WTC11 (cell line): Measurements from ENCODE around the gene GOSR1.

ENCODE experiments used
- CREB1 ChIP-seq: sonication (generic); formaldehyde crosslinking; IDR thresholded peaks from 2 replicates; pipeline ENCODE4 v1.8.0; 2023; ENCODE audit warnings: mild to moderate bottlenecking, missing genetic modification reagents
- KAT7 ChIP-seq: sonication (generic); formaldehyde crosslinking; IDR thresholded peaks from 2 replicates; pipeline ENCODE4 v1.8.1; 2023; ENCODE audit warnings: missing genetic modification reagents, mild to moderate bottlenecking, borderline replicate concordance
- NR2C2 ChIP-seq: sonication (generic); formaldehyde crosslinking; IDR thresholded peaks from 2 replicates; pipeline ENCODE4 v1.8.0; 2022; ENCODE audit warnings: mild to moderate bottlenecking, missing genetic modification reagents
- RORB ChIP-seq: fragments of 250-450 bp; sonication (Bioruptor Pico); IDR thresholded peaks from 2 replicates; pipeline ENCODE4 v1.9.0; 2021; ENCODE audit warnings: mild to moderate bottlenecking
- SP1 ChIP-seq: sonication (generic); formaldehyde crosslinking; conservative IDR thresholded peaks from 2 replicates; pipeline ENCODE4 v1.8.1; 2022; ENCODE audit warnings: missing genetic modification reagents
- ZNF263 ChIP-seq: sonication (generic); formaldehyde crosslinking; IDR thresholded peaks from 2 replicates; pipeline ENCODE4 v1.8.1; 2022; ENCODE audit warnings: low read depth, mild to moderate bottlenecking, moderate library complexity, missing genetic modification reagents
- ZNF423 ChIP-seq: fragments of 250-450 bp; sonication (Bioruptor Pico); IDR thresholded peaks from 2 replicates; pipeline ENCODE4 v2.1.2; 2022; ENCODE audit warnings: mild to moderate bottlenecking, moderate library complexity
- TF ChIP-seq, protein P1 (sequence below): fragments of 200-600 bp; IDR thresholded peaks from 2 replicates; pipeline ENCODE4 v1.8.0; 2022; ENCODE audit warnings: antibody characterized with exemption
- TF ChIP-seq, protein P2 (sequence below): sonication (generic); formaldehyde crosslinking; IDR thresholded peaks from 2 replicates; pipeline ENCODE4 v1.8.1; 2023; ENCODE audit warnings: mild to moderate bottlenecking, moderate library complexity, missing genetic modification reagents

DNA sequence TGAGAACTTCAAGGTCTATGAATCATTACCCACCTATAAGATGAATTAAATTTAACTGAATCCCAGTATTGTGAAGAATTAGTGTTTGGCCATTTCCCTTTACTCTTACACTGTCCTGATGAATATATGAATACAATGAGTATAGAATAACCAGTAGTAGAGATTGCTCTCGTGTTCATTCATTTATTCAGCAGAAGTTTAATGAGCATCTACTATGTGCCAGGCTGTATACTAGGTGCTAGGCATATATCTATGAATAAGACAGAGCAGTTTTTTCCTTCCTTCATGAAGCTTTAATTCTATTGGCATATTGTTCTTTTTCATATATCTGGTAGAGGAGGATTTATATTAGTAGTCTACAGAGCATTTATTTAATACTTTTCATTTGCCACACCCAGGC is 6.0 kb downstream of the GOSR1 start:
- TF ChIP-seq, protein P1, sequence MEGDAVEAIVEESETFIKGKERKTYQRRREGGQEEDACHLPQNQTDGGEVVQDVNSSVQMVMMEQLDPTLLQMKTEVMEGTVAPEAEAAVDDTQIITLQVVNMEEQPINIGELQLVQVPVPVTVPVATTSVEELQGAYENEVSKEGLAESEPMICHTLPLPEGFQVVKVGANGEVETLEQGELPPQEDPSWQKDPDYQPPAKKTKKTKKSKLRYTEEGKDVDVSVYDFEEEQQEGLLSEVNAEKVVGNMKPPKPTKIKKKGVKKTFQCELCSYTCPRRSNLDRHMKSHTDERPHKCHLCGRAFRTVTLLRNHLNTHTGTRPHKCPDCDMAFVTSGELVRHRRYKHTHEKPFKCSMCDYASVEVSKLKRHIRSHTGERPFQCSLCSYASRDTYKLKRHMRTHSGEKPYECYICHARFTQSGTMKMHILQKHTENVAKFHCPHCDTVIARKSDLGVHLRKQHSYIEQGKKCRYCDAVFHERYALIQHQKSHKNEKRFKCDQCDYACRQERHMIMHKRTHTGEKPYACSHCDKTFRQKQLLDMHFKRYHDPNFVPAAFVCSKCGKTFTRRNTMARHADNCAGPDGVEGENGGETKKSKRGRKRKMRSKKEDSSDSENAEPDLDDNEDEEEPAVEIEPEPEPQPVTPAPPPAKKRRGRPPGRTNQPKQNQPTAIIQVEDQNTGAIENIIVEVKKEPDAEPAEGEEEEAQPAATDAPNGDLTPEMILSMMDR = no peak
- TF ChIP-seq NR2C2 (no peak), RORB (CRISPR knock-in tag) (no peak), ZNF263 (CRISPR knock-in tag) (no peak), CREB1 (no peak), KAT7 (CRISPR knock-in tag) (no peak), SP1 (CRISPR knock-in tag) (no peak), ZNF423 (CRISPR knock-in tag) (no peak)
- TF ChIP-seq, protein P2, sequence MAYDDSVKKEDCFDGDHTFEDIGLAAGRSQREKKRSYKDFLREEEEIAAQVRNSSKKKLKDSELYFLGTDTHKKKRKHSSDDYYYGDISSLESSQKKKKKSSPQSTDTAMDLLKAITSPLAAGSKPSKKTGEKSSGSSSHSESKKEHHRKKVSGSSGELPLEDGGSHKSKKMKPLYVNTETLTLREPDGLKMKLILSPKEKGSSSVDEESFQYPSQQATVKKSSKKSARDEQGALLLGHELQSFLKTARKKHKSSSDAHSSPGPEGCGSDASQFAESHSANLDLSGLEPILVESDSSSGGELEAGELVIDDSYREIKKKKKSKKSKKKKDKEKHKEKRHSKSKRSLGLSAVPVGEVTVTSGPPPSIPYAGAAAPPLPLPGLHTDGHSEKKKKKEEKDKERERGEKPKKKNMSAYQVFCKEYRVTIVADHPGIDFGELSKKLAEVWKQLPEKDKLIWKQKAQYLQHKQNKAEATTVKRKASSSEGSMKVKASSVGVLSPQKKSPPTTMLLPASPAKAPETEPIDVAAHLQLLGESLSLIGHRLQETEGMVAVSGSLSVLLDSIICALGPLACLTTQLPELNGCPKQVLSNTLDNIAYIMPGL (CRISPR knock-in tag) = no peak
